HG02943 (cell line): ENCODE results near the gene NCF4.

Experiments used
- ATAC-seq: cut with Tn5 transposase; IDR thresholded peaks from one replicate; pipeline ENCODE4 v1.9.1; 2021; ENCODE audit warnings: mild to moderate bottlenecking, low read depth, moderate library complexity; ENCODE audit not compliant: unreplicated experiment

The NCF4 gene

DNA sequence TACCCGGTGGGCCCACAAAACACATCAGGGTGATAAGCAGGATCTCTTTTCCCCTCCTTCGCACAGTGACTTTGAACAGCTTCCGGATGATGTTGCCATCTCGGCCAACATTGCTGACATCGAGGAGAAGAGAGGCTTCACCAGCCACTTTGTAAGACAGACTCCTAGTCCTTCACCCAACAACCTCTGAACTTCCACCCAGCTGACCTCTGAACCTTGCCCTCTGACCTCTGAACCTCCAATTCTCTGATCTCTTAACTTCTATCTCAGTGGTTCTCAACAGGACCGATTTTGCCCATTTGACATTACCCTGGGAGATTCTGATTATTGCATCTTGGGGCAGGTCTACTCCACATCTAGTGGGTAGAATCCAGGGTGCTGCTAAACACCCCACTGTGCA lies 3.2 kb downstream of the NCF4 start:
- no peak for ATAC-seq

DNA sequence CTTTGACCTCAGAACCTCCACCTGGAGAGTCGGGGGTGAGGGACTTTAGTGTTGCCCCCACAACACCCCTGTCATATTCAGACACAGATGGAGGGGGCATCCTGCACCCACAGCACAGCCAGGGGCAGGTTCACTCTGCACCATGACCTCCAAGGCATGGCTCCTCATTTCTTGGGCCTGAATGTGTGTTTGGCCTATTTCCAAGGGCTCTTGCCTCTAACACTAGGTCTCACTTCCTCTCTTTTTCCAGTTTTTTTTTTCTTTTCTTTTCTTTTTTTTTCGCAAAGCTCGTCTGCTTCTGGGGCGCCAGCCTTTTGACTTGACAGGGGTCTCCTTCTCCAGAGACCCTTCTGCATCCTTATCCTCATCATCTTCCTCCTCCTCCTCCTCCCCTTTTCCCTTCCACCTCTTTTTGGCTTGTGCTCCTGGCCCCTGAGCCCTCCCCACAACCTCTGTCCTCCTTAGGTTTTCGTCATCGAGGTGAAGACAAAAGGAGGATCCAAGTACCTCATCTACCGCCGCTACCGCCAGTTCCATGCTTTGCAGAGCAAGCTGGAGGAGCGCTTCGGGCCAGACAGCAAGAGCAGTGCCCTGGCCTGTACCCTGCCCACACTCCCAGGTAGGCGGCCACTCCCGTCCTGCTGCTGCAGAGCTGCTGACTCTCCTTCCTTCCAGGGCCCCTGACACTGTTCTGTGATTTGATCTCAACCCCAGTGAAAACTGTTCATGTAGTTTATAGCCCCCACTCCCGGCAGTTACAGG lies 3.8 kb downstream of the NCF4 start:
- ATAC-seq: no peak

GRCh38 chr22:36865346-36865745 lies 4.5 kb downstream of the NCF4 start:
- ATAC-seq: no peak

GRCh38 chr22:36867695-36868094 lies 6.9 kb downstream of the NCF4 start:
- ATAC-seq: no peak

DNA sequence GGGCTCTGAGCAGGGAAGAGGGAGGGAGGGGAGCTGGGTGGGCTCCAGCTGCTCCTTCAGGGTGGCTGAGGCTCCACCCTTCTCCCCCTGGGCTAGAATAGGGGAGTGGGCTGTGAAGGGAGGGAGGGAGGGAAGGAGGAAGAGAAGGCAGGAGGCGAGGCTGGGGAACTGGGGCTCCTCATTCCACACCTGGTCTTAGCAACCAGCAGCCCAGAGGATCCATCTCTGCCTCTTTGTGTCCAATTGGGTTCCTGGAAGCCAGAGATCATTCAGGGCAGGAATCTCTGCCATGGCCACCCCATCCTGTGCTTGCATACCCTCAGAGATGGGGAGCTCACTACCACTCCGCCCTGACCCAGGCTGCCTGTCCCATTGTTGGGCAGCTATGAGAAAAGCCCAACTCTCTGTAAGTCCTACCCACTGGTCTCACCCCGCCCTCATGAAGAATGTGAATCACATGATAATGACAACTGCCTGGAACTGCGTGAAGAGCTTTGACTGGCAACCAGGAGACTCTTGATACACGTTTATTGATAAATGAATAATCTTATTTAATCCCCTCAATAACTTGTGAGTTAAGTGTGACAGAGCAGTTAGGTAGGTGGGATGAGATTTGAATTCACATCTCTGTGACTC lies 7.9 kb downstream of the NCF4 start:
- ATAC-seq: no peak

DNA sequence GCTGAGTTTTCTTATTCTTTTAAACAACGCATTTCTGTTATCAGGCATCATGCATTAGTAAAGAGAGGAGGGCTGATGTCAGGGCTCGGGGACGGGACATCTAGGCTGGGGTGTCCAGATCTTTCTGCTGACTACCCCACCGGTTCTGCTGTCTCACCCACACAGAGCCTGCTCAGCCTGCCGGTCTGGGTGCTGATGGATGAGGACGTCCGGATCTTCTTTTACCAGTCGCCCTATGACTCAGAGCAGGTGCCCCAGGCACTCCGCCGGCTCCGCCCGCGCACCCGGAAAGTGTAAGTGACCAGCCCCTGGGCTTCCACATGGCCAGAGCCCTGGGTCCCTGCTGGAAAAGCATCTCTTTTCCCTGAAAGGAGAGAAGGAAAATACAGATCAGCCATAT lies 9.4 kb downstream of the NCF4 start:
- ATAC-seq: no peak

- ATAC-seq: no peak
Measured at GRCh38 chr22:36871669-36872081, 10.9 kb downstream of the NCF4 start.

DNA sequence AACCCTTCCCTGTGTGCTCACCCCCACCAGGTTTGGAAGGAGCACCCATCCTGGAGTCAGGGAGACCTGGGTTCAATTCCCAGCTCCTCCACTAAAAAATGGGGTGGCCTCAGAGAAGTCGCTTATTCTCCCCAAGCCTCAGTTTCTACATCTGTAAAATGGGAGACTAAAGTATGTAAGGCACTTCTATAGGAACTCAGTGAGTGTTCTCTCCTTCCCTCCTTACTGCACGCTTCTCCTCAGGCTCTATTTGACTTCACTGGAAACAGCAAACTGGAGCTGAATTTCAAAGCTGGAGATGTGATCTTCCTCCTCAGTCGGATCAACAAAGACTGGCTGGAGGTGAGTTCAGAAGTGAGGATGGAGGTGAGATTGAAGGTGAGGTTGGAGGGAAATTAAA lies 11.3 kb downstream of the NCF4 start:
- no peak for ATAC-seq

DNA sequence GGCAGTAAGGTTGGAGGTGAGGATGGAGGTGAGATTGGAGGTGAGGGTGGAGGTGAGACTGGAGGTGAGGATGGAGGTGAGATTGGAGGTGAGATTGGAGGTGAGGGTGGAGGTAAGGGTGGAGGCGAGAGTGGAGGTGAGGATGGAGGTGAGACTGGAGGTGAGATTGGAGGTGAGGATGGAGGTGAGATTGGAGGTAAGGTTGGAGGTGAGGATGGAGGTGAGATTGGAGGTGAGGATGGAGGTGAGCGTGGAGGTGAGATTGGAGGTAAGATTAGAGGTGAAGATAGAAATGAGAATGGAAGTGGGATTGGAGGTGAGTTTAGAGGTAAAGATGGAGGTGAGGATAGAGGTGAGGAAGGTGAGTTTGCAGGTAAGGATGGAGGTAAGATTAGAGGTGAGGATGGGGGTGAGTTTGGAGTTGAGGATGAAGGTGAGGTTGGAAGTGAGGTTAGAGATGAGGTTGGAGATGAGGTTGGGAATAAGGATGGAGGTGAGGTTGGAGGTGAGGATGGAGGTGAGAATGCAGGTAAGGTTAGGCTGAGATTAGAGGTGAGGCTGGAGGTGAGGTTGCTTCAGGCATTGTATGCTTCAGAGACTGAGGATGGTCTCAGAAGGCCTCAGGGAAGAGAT lies 12.2 kb downstream of the NCF4 start:
- no peak for ATAC-seq

DNA sequence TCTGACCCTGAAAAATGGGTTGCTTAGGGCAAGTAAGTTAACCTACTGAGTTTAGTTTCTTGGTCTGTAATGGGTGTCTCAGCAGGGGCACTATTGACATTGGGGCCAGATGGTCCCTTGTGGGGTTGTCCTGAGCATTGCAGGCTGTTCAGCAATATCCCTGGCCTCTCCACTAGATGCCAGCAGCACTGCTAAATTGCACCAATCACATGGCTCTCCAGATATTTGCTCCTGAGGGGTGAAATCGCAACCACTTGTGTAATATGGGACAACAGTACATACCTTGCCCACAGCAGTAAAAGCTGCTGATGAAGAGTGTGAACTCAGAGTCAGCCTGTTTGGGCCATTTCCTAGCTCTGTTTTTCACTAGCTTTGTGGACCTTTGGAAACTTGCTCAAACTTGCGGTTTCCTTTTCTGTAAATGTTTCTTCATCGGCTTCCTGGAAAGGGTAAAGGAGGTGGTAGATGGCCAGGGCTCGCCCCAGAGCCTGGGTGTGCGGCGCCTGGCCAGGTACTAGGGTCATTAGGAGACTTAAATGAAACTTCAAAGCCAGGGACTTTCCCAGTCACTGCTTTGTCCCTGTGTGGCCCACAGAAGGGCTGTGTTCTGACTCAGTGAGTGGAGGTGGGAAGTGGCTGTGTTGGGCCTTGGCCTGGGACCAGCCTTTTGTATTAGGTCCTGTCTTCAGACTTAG lies 13.0 kb downstream of the NCF4 start:
- peak; percentile 65 for ATAC-seq

GRCh38 chr22:36874309-36874696 lies 13.5 kb downstream of the NCF4 start:
- ATAC-seq: no peak

DNA sequence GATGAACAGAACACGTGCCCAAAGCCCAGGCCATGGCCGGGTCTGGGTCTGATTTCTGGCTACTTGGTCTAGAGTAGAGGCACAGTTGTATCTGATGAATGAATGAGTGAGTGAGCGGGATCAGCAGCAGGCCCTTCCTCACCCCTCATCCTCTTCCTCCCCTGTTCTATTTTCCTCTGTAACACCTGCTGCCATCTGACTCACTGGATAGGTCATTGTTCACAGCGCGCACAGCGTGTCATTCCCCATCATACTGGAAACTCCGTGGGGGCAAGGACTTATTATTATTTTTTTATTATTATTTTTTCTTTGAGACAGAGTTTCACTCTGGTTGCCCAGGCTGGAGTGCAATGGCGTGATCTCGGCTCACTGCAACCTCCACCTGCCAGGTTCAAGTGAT lies 13.9 kb downstream of the NCF4 start:
- ATAC-seq: no peak

- no peak for ATAC-seq
Measured at GRCh38 chr22:36875741-36876140, 14.9 kb downstream of the NCF4 start.

GRCh38 chr22:36879775-36880174 lies 19.0 kb downstream of the NCF4 start:
- ATAC-seq: no peak

- no peak for ATAC-seq
Measured at GRCh38 chr22:36881504-36882245, 20.9 kb downstream of the NCF4 start.

DNA sequence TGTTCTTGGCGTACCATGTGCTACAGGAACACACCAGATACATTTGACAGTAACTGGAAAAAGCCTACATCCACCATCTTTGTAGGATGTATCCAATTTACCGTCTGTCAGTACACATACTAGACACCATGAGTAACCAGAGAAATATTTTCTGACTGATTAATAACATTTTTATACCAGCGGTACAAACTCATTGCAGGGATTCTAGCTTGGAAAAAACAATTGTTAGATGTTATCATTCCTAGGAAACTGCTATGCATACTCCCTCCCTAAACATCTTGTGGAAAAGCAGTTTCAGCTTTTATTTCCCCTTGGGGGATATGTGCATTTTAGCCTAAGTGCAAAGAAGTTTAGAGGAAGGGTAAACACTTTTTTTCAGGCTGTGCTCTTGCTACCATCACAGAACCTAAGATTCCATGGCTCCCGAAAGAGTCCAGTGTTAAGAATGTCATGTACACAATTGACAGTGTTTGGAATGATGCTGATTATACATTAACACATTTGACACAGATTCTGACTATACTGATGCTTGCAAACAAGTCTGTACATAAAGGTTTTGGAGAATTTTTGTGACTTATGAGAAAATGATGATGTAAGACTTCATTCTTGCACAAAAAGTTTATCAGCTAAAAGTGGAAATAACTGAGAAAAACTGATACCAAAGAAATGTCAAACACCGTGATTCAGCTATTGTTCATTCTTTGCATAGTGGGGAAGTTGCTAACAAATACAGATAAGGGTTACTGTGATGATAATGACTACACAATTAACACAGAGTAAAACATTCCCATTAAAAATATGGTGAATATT lies 23.7 kb downstream of the NCF4 start:
- ATAC-seq: no peak

DNA sequence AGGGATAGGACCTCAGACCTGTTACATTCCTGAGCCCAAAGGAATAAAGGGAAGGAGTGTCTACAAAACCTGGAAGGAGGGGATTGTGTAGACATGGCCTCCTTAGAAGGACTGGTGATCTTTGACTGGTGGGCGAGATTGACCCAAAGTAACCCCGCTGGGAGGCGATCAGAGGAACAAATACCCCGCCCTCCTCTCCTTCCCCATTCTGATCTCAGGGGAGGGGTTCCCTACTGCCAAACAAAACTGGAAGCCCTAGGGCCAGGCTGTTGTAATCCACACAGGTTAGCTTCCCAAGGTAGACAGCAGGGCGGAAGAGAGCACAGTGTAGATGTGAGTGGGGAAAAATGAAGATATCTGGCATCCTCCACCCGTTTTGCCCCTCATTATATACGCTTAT lies 24.7 kb downstream of the NCF4 start:
- ATAC-seq: no peak

DNA sequence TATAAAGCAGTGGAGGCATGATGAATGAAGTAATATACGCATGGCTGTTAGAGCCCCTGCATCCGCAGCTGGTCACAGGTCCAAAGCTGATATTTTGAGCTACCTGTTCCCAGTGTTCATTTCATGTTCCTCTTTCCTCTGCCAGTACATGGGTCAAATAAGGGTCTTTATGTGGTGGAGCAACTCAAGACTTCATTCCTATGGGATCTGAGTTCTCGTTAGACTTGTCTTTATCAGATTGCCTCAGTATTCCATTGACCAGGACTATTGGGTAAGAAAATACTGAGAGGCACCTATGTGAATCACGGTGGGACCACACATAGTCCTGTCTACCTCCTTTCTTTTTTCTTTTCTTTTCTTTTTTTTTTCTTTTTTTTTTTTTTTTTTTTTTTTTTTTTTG lies 25.2 kb downstream of the NCF4 start:
- ATAC-seq: no peak

DNA sequence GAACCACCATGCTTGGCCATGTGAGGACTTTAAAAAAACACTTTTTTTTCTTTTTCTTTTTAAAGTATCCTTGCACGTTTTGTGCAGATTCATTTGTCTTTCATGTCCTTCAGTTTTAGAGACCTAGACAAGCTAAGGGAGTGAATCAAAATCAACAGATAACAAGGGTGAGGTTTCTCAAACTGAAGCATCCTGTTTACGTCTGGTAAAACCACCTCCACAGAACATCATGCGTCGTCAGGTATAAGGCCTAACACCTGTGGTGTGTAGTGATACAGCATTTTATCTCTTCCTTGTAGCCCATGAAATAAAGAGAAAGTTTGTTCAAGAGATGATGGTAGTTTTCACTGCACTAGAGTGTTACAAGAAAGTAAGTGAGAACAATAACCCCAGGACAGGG lies 26.4 kb downstream of the NCF4 start:
- no peak for ATAC-seq

GRCh38 chr22:36891646-36892045 lies 30.8 kb downstream of the NCF4 start:
- ATAC-seq: no peak
